ENCODE measurements around the gene MYH11.
"Not testable (repeated sequence)": the region's sequence is repeated elsewhere in the genome, so short reads cannot be mapped to it uniquely, and the experiment has no call there.

The MYH11 gene

DNA sequence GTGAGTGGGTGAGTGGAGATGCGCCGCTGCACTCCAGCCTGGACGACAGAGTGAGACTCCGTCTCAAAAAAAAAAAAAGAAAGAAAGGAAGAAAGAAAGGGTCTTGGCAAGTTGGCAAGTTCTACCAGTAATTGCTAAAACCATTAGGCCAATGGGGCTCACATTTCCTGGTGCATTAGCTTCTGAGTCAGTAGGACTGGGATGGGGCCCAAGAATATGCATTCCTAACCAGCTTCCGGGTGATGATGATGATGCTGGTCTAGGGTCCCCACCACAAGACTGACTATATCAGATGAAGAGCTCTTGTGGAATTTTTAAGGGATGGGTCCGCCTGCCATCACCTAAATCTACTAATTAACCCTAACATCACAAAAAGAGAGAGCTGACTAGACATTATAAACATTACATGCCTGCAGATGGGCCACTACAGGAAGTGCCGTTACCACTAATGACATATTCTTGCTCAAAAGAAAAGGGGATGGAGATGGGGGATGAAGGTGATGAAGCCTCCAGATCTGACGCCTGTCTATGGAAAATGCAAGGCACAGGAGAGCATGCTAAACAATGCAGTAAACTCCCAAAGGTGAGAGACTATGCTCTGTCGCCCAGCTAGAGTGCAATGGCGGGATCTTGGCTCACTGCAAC is 13.1 kb downstream of the MYH11 start:
- no peak for DNase-seq (ENCODE audit: low read depth in 2 of 2)

DNA sequence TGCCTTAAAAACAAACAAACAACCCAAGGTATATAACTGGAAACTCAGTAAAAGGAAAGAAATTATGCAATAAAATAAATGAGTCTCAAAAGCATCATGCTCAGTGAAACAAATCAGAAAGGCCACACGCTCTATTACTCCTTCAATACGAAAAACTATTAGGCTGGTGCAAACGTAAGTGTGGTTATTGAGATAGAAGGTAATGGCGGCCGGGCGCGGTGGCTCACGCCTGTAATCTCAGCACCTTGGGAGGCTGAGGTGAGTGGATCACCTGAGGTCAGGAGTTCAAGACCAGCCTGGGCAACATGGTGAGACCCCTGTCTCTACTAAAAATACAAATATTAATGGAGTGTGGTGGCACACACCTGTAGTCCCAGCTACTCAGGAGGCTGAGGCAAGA is 17.6 kb downstream of the MYH11 start:
- not testable (repeated sequence) for DNase-seq (ENCODE audit: low read depth in 2 of 2)

DNA sequence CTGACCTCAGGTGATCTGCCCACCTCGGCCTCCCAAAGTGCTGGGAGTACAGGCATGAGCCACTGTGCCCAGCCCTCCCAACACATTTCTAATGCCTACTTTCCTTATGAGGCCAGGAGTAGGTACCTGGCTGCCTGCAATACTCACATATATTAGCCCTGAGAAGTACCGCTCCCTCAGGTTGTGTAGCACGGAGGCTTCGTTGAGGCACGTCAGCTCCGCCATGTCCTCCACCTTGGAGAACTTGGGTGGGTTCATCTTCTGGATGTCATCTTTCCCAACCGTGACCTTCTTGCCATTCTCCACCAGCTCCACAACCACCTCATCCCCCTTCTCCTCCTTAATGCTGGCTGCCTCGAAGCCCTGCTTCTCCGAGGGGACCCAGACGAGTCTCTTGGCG is 19.1 kb downstream of the MYH11 start:
- DNase-seq (ENCODE audit: low read depth in 2 of 2): no peak

DNA sequence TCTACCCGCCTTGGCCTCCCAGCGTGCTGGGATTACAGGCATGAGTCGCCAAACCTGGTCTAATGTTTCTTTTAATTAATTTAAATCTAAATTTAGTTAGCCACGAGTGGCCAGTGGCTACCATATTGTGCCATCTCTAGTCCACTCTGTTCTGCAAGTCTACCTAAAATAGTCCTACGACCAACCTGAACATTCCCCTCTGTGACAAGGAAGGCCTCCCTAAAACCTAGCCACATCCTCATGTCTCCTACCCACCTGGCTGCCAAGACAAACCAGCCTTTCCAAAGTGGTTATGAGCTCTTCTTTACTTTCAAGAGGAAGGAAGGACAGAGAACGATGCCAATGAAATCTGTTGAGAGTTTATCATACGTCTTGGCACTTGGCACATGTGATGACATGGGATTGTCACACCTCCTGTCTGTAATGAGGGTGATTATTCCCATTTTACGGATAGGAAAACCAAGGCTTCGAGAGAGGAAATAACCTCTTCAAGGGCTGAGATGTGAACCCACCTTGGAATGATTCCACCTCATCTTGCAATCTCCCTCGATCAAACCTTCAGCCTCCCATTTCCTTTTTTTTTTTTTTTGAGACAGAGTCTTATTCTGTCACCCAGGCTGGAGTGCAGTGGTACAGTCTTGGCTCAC is 19.7 kb downstream of the MYH11 start:
- DNase-seq (ENCODE audit: low read depth in 2 of 2): no peak

DNA sequence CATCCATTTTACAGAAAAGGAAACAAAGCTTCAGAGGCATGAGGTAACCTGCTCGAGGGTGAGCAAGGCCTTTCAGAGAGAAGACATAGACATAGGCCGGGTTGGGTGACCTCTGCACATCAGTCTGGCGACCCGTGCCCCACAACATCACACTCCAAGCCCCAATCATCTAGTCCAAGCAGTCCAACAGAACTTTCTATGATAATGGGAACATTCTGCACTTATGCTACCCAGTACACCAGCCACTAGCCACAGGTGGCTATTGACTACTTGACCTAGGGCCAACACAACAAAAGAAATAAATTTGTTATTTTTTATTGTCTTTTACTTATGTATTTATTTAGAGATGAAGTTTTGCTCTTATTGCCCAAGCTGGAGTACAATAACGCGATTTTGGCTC is 20.8 kb downstream of the MYH11 start:
- DNase-seq (ENCODE audit: low read depth in 2 of 2): no peak

DNA sequence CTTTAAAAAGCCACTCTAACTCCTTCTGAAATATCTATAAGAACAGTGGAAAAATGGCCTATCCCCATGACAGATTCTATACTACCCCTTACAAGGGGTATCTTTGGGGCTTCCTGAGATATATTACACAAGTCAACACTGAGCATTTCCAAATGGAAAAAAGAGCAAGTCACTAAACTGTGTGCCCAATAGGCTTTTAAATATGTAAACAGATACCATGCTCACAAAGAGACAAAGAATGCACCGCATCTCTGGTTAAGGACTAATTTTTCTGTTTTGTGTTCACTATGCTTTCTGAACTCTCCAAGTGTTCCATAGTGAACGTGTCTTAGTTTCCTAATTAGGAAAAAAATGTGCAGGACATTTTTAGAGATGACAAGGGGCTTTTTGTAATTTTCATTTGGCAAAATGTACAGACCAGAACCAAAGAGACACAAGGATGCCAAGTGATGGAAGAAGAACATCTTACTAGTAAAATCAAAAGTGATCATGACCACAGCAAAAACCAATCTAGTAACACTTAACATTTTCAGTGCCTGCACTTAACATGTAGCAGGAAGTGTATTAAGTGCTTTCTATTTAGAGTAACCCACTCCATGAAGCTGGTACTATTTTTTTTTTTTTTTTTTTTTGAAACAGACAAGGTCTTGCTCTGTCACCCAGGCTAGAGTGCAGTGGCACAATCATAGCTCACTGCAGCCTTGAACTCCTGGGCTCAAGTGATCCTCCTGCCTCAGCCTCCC is 21.5 kb downstream of the MYH11 start:
- no peak for DNase-seq (ENCODE audit: low read depth in 2 of 2)

DNA sequence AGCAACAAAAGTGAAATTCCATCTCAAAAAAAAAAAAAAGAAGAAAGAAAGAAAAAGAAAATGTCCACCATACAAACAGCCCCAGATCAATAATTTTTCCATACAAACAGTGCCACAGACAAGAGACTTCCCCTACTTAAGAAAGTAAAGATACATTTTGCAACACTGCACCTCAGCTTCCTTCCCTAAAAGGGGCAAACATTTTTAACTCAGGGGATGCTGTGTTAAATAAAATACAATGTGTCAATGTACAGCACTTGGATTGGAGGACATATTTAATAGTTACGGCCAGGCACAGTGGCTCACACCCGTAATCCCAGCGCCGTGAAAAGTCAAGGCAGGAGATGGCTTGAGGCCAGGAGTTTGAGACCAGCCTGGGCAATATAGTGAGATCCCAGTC is 22.3 kb downstream of the MYH11 start:
- DNase-seq (ENCODE audit: low read depth in 2 of 2): no peak

DNA sequence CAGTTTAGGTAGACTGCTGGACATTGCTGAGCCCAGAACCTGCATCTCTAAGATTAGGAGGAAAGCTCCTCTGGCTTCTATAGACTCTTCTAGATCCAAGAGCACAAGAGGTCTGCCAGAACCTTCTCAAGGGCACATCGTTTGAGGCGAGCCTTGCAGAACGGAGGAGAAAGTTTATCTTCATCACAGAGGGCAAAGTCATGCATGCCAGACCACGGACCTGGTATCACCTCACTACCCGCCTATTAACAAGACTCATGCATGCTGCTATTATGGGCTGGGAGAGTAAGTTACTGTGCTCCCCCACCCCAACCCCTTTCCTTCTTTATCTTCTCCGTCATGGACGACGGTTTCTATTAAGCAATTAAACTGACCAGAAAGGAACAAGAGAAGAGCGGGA is 23.3 kb downstream of the MYH11 start:
- DNase-seq (ENCODE audit: low read depth in 2 of 2): no peak

DNA sequence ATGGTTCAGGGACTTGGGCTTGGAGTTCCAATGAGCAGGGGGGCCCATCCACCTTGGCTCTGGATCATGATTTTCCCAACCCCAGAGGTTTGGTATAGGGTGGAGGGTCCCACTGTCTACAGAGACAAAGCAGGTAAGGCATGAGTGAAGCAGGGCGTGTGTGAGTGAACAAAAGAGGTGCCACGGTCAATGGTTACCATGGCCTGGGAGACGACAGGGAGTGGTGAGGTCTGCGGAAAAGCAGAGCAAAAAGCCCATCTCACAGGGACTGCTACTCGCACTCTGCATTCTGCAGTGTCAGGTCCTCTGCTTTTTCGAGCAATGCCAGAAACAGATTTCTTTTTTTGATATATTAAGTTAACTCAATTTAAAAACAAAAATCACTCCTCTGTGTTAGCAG is 24.6 kb downstream of the MYH11 start:
- no peak for DNase-seq (ENCODE audit: low read depth in 2 of 2)

DNA sequence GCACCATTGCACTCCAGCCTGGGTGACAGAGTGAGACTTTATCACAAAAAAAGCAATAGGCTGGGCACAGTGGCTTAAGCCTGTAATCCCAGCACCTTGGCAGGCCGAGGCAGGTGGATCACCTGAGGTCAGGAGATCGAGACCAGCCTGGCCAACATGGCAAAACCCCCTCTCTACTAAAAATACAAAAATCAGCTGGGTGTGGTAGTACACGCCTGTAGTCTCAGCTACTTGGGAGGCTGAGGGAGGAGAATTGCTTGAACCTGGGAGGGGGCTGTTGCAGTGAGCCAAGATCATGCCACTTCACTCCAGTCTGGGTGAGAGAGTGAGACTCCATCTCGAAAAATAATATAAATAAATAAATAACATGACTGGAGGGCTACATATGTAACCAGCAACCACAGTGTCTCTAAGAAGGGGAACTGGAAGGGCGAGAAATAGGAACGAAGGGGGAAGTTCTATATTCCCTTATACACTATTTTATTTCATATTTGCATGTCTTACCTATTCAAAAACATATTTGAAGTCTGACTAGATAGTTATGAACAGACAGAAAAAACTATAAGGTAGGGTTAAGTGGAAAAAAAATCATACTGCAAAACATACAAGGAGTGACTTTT is 25.9 kb downstream of the MYH11 start:
- DNase-seq (ENCODE audit: low read depth in 2 of 2): no peak

DNA sequence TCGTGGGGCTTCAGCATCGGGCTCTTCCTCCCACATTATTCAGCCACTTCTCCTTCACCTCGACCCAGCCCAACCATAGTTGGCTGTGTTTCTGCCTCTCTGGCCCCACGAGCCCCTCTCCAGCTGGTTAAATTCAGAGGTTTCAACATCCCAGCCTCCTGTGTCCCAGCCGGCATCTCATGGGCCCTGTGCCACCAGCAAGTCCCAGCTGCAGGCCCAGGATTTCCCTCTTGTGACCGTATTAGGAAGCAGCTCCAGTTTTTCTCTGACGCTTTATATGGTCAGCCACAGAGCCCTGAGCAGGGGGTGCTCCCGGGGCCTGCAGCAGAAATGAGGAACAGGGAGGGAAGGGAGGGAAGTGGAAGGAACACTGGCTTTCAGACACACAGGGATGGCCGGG is 27.4 kb downstream of the MYH11 start:
- no peak for DNase-seq (ENCODE audit: low read depth in 2 of 2)

DNA sequence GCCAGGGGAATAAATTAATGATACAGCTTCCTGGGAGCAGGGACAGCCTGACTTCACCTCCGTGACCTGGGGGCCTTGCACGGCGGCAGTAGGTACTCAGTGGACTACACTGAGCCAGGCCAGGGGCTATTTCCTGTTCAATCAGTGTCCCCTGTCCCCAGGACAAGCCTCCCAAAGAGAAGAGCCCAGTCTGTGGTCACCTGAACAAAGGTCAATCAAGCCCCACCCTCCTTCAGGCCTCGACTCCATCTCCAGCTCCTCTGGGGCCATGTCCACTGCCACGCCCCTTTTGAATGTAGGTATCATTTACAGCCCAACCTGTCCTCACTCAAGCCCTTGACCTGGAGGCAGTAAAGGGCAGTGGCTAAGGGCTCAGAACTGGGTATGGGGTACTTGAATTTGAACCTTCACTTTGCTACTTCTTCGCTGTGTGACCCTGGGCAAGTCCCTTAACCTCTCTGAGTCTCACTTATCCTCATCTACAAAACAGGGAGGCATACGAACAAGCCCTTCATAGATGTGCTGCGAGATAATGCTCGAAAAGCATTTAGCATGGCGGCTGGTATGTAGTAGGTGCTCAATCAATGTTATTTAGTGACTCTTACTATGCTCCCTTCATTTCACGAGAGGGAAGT is 29.0 kb downstream of the MYH11 start:
- no peak for DNase-seq (ENCODE audit: low read depth in 2 of 2)

DNA sequence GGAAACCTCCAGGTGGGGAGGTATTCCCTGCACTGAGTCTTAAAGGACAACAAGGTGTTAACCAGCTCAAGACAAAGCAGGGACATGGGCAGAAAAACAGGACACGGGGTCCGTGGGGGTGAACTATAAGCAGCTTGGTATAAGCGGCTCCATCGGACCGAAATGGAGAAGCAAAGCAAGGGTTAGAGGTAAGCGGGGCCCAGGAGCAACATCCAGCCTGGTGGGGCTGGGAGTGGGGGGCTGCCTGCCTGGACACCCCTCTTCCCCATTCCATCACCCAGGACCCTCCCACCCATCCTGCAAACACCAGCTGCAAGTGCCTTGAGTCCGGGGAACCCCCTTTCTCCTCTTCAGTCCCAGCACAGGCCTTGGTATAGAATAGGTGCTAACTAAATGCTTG is 29.5 kb downstream of the MYH11 start:
- DNase-seq (ENCODE audit: low read depth in 2 of 2): no peak

DNA sequence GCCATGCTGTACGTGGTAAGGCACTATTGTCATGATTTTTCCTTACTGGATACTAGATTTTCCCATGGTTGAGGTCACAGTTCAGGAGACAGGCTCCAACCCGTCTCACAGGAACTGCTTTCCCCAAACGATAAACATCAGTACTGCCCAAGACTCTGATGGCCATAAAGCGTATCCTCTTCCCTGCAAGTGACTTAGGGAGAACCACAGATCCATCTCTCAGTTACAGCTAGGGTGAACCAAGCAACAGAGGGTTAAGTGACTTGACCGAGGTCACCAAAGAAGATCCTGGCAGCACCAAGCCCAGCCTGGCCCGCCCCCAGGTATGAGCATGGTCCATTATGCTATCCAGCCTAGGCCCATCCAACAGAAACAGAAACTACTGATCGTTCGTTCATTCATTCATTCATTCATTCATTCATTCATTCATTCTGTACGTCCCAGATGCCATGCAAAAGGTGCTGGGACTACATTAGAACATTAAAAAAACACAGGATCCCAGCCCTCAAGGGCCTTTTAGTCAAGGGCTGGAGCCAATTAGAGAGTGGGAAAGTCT is 31.0 kb downstream of the MYH11 start:
- no peak for DNase-seq (ENCODE audit: low read depth in 2 of 2)

DNA sequence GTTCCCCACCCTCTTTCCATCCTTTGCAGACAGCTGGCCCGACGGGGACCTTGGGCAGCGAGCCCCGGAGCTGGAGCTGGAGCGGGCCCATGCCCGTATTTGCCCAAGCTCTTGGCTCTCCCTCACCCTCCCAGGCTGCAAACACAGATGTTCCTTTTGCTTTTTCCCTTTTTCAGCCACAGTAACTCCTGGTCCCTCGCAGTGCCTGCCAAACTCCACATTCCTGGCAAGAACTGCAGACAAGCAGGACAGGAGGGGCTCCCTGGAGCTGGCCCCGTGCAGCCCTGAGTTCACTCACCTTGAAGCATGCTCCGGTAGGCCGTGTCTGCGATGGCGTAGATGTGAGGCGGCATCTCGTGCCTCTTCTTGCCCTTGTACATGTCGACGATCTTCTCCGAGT is 33.9 kb downstream of the MYH11 start:
- no peak for DNase-seq (ENCODE audit: low read depth in 2 of 2)

DNA sequence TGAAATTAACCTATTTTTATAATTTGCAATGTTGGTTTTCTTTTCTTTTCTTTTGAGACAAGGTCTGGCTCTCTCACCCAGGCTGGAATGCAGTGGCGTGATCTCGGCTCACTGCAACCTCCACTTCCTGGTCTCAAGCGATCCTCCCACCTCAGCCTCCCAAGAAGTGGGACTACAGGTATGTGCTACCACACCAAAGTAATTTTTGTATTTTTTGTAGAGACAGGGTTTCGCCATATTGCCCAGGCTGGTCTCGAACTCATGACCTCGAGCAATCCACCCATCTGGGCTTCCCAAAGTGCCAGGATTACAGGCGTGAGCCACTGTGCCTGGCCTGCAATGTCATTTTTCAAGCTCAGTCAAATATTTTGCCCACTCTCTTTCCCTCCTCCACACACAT is 36.0 kb downstream of the MYH11 start:
- no peak for DNase-seq (ENCODE audit: low read depth in 2 of 2)

DNA sequence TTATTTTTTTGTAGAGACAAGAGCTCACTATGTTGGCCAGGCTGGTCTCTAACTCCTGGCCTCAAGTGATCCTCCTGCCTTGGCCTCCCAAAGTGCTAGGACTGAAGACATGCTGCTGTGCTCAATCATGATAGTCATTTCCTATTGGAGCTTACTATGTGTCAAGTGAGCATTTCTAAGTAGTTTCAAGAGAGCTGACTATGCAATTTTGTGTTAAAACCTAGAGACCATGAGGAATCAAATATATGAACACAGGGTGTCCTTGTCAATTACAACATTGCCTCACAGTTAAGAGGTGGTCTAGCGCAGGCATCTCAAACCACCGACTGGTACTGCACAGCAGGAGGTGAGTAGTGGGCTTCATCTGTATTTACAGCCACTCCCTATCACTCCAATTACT is 37.8 kb downstream of the MYH11 start:
- DNase-seq (ENCODE audit: low read depth in 2 of 2): no peak

DNA sequence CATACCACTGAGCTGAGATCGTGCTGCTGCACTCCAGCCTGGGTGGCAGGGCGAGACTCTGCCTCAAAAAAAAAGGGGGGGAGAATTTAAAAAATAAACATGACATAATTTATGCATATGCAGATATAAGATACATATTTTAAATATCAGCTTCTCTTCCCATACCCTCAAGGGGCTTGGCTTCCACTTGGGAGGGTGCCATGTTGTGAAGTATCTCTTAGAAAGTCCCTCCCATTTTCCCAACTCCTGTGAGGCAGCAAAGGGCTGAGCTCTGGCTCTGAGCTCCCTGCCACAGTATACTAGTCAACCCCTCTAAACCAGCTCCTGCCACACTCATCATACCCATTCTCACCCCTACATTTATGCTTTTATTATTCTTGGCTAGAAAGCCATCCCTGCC is 39.4 kb downstream of the MYH11 start:
- no peak for DNase-seq (ENCODE audit: low read depth in 2 of 2)

DNA sequence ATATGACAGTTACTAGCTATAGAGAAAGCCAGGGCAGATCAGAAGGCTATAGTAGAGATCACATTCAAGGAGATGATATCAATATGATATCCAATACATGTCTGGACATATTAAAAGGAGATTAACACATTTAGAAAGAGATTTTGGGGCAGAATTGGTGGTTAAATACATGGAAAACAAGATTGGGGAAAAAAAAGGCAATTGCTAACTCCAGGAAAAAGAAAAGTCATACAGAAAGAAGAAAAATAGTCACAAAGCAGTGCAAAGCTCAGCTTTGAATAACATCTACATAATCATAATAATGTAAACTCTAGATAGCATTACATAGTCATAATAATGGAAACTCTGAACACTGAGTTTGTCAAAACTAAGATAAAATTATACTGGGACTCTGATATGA is 40.6 kb downstream of the MYH11 start:
- no peak for DNase-seq (ENCODE audit: low read depth in 2 of 2)

DNA sequence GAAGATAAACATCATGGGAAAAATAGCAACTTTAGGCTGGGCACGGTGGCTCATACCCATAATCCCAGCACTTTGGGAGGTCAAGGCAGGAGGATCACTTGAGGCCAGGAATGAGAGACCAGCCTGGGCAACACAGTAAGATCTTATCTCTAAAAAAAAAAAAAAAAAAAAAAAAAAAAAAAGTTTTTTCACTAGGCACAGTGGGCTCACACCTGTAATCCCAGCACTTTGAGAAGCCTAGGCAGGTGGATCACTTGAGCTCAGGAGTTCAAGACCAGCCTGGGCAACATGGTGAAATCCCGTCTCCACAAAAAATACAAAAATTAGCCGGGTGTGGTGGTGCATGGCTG is 44.5 kb downstream of the MYH11 start:
- DNase-seq (ENCODE audit: low read depth in 2 of 2): not testable (repeated sequence)

DNA sequence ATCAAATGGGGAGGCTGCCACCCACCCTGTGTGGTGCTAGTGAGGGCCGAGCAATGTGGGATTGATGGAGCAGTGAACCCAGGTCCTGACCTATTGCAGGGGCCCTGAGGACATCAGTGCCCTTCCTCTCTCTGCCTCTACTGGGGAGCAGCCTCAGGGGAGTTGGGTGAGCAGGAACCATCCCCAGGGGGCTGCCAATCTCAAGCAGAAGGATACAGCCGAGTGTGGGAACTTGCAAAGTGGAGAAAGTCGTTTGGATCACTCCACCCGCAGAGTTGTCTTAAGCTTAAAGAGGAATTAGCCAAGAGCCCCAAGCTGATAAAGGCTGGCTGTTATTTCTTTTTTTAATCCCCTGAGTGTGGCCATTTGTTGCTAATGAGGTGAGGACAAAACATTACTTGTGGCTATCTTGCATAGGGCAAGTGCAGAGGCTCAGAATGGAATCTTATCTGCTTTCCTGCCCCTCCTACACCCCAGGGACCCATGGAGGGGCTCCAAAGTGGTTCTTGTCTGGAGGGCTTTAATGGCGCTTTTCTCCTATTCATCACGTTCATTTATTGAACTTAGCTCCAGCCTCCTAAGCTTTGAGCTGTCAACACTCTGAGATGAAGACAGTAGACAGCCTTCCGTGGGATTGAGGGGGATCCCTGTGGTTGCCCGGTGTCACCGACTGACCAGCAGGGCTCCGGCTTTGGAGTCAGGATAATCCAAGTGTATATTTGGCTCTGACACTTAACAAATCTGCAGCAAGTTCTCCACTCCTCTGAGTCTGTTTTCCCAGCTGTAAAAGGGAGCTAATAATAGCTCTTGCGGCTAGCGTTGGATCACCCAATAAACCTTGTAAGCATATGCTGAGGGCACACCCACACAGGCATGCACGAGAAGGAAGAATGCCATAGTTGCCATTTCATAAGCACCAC is 45.1 kb downstream of the MYH11 start:
- DNase-seq (ENCODE audit: low read depth in 2 of 2): peak; percentile 67 to 73
